Activated T-helper 9 cell treated with anti-CD3 and anti-CD28 coated beads, Interleukin-2, amount 50 U/mL, for 16 hours (primary cell): Measurements from ENCODE around the gene CSNK1G1.
"Not testable (repeated sequence)": the region's sequence is repeated elsewhere in the genome, so short reads cannot be mapped to it uniquely, and the experiment has no call there.

ENCODE experiments used
- DNase-seq: peaks from one replicate; pipeline ENCODE4 v3.0.0-alpha.2; 2020; ENCODE audit warnings: low read depth

The CSNK1G1 gene

GRCh38 chr15:64355944-64356709 lies at the start of gene CSNK1G1:
Gene CSNK1G1, minus strand, starts transcription at chr15:64356173. Its CDS starts 55,674 bp downstream, at chr15:64300499.
- DNase-seq, result peak; percentile 90

DNA sequence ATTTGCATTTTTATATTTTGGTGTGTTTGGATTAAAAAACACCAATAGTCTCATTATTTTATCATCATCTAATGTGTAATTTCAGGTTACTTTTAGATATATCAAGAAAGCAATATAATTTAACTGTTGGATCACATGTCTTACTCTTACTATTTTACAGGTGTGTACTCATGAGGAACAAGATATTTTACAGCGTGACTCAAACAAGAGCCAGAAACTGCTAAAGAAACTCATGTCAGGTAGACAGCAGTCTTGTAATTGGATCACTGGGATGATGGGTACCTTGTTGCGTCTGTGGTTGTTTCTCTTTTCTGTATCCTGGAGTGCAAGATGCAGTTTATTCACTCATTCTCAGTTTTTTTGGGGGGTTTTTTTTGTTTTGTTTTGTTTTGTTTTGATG lies 44.6 kb upstream of the CSNK1G1 start:
- no peak for DNase-seq

DNA sequence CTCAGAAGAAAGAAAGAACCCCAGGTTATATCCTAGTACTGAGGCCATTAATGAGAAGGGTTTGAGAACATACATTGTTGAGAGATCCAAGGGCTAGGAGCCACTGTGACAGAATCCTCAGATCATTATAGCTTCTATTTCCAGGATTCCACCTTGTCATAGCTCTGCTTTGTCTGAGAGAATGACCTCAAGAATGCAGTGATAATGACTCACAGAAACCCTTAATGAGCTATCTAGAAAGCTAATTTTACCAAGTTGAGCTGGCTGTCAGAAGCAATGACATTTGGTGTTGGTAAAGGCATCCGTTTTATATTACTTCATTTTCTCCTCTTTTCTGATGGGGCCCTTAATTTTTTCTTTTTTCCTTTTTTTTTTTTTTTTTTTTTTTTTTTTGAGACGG lies 42.6 kb upstream of the CSNK1G1 start:
- no peak for DNase-seq

DNA sequence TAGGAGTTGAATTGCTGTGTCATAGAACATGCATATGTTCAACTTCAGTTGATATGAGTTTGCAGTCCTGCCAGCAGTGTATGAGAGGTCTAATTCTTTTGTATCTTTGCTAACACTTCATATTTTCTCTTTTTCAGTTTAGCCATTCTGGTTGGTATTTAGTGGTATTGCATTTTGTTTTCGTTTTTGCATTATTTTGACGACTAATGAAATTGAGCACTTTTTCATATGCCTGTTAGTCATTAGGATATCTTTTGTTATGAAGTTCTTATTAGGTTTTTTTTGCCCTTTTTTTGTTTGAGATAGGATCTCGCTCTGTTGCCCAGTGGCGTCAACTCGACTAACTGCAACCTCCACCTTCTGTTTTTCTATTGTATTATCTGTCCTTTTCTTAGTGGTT lies 40.8 kb upstream of the CSNK1G1 start:
- no peak for DNase-seq

DNA sequence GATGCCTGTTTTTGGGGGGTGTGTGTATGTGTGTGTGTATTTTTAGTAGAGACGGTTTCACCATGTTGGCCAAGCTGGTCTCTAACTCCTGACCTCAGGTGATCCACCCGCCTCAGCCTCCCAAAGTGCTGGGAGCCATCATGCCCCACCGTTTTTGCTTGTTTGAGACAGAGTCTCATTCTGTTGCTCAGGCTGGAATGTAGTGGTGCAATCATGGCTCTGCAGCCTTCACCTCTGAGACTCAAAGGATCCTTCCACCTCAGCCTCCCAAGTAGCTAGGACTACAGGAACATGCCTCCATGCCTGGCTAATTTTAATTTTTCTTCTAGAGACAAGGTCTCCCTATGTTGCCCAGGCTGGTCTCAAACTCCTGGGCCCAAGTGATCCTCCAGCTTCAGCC lies 36.5 kb upstream of the CSNK1G1 start:
- DNase-seq, result not testable (repeated sequence)

GRCh38 chr15:64389036-64389435 lies 33.1 kb upstream of the CSNK1G1 start:
- no peak for DNase-seq

DNA sequence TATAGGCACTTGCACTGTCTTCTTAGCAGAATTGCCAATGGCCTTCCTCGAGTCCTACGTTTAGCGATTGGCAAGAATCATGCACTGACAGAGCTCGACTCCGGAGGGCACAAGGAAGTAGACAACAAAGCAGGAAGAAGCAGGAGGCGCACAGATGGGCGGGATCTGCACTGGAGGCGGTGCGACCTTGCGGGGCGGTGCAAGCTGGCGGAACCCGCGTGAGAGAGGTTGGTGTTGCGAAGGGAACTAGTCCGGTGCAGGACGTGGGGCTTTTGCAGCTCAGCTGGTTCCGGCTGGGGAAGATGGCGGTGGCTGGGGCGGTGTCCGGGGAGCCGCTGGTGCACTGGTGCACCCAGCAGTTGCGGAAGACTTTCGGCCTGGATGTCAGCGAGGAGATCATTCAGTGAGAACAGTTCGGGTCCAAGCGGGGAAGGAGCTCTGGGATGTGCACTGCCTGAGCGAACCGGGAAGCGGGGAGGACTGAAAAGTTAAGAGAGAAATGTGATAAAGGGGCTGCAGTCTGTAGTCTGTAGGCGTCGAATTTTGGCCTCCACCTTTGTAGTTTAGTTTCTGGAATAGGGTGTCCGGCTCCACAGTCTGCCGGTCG lies 31.7 kb upstream of the CSNK1G1 start, which contains the start of gene TRIP4:
TSS of gene TRIP4 (plus strand) at position 275 of the 607 bp plus-strand sequence. CDS start at position 303, 28 bp downstream.
- DNase-seq, result peak; percentile 94

DNA sequence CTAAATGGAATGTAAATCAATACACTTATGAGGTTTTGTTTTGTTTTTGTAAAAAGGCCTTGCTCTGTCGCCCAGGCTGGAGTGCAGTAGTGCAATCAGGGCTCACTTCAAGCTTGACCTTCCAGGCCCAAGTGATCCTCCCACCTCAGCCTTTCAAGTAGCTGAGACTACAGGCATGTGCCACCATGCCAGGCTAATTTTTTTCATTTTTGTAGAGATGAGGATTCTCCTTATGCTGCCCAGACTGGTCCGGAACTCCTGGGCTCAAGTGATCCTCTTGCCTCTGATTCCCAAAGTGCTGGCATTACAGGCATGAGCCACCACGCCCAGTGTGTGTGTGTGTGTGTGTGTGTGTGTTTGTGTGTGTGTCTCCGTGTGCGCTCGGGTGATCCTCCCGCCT lies 30.3 kb upstream of the CSNK1G1 start:
- DNase-seq, result no peak

GRCh38 chr15:64383760-64384159 lies 27.8 kb upstream of the CSNK1G1 start:
- DNase-seq, result no peak

DNA sequence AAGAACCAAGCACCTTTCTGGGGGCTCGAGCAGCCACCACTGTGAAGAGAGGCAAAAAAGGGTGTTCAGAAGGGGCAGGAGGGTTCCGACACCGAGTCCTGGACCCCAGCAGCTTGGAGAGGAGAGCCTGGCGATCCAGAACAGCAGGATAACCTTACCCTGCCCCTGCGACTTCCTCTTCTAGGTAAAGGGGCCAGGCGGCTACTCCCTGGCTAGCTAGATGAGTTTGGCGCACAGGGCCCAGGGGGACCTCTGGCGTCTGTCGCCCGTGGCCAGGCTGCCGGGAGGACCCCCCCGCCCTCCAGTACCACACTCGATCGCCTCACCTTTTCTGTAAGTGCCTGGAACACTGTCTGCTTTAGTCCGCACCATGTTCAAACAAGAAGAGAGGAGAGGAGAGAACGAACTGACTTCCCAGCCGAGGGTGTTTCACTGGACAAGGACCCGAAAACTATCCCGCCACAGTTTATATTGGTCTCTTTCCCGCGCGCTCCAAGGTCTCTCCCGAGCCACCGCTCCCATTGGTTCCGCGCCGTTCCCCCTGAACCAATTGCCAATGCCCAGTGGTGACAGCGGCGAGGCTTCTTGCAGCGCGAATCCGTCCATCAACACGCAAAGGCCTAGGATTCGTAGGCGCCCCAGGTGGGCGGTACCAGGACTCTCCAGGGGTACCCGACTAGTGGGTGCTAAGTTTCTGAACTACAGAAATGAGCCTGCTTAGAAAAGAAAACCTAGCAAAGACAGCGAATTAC lies 25.2 kb upstream of the CSNK1G1 start, which contains the start of gene PCLAF:
TSS of gene PCLAF (minus strand) at position 442 of the 752 bp plus-strand sequence. CDS start at position 372, 70 bp downstream.
- peak; percentile 85 for DNase-seq

DNA sequence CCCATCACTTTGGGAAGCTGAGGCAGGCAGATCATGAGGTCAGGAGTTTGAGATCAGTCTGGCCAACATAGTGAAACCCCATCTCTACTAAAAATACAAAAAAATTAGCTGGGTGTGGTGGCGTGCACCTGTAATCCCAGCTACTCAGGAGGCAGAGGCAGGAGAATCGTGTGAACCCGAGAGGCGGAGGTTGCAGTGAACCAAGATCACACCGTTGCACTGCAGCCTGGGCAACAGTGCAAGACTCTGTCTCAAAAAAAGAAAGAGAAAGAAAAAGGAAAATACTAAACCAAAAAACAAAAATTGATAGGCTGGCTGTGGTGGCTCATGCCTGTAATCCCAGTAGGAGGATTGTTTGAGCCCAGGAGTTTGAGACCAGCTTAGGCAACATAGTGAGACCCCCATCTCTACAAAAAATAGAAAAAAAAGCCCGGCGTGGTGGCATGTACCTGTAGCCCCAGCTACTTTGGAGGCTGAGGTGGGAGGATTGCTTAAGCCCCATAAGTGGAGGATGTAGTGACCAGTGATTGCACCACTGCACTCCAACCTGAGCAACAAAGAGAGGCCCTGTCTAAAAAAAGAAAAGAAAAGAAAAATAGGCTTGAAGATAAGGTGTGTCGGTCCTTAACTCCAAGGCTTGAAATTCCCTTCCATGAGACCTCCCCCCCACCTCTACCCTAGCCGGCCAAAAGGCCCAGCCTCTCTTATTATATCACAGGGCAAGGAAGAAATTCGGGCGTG lies 24.3 kb upstream of the CSNK1G1 start:
- not testable (repeated sequence) for DNase-seq

GRCh38 chr15:64379216-64379960 lies 23.4 kb upstream of the CSNK1G1 start:
- no peak for DNase-seq

- DNase-seq, result no peak
These were observed 17.4 kb upstream of the CSNK1G1 start for GRCh38 chr15:64373360-64373759.

DNA sequence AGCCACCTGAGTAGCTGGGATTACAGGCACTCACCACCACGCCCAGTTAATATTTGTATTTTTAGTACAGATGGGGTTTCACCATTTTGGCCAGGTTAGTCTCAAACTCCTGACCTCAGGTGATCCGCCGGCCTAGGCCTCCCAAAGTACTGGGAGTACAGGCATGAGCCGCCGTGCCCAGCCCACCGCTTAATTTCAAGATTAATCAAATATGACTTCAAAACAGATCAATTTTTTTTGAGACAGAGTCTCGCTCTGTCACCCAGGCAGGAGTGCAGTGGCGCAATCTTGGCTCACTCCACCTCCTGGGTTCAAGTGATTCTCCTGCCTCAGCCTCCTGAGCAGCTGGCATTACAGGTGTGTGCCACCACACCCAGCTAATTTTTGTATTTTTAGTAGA lies 15.4 kb upstream of the CSNK1G1 start:
- not testable (repeated sequence) for DNase-seq

- DNase-seq, result no peak
These were observed 13.2 kb upstream of the CSNK1G1 start for GRCh38 chr15:64369078-64369607.

DNA sequence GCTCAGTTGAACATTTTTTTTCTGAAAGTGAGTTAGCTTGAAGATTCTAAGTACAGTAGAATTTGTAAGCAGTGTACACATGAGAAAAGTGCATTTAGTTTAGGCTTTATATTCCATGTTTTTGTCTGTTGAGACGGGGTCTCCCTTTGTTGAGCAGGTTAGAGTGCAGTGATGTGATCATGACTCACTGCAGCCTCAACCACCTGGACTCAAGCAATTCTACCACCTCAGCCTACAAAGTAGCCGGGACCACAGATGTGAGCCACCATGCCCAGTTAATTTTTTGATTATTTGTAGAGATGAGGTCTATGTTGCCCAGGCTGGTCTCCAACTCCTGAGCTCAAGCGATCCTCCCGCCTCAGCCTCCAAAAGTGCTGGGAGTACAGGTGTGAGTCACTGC lies 5.3 kb upstream of the CSNK1G1 start:
- DNase-seq, result no peak

GRCh38 chr15:64356710-64357040 lies 702 bp upstream of the CSNK1G1 start:
- DNase-seq, result no peak

- DNase-seq, result peak; percentile 2
These were observed 527 bp downstream of the CSNK1G1 start for GRCh38 chr15:64355348-64355943.

DNA sequence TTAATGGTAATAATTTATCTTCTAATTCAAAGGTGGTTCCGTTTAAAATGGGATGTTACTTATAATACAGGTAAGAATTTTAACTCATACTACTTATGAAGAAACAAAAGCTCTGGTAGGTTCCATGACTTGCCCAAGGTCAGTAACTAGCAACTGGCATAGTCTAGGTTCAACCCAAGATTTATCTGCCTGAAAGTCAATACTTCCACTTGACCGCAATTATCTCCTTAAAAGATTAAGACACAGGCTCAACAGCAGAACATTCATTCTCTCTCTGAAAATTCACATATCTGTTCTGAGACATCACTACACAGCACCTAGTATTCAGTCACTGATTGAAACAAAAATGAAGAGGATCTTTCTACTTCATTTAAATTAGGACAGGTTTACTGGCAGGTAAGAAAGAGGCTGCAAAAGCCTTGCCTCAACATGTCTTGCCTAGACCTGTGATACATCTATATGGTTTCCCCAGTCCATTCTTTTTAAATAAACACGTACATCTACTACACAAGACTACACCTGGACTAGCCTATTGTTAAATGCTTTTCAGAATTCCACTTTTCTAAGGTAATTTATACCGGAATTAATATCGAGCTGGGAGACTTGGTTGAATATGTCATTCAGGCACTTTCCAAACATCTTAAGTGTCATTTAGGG lies 1.2 kb downstream of the CSNK1G1 start:
- DNase-seq, result no peak

DNA sequence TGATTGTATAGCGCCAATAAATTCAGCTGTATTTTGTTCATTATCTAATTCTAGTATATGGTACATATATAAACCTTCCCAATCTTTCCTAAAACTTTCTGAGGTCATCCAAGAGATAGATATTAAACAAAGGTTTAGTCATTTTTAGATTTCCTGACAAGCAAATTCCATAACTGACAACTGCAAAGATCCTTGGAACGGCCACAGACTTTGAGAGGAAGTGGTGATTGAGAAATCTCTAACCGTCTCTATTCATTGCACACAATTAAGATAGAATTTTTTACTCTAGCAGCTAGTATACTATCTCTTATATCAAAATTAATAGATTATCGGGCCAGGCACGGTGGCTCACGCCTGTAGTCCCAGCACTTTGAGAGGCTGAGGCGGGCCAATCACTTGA lies 4.7 kb downstream of the CSNK1G1 start:
- DNase-seq, result no peak
